Loucy (cell line): ENCODE results near the gene POMP.

ENCODE experiments used
- EZH2phosphoT487 ChIP-seq: fragments of 200-600 bp; IDR thresholded peaks from 2 replicates; pipeline ENCODE4 v1.6.1; 2018; ENCODE audit warnings: antibody characterized with exemption, mild to moderate bottlenecking, moderate library complexity, borderline replicate concordance
- TF ChIP-seq, protein P1 (sequence below): fragments of 200-600 bp; sonication (generic); conservative IDR thresholded peaks from 2 replicates; pipeline ENCODE4 v1.5.1; 2014; ENCODE audit warnings: mild to moderate bottlenecking, antibody characterized with exemption, low read length

GRCh38 chr13:28659621-28659970 is 666 bp downstream of the POMP start:
- TF ChIP-seq, protein P1, sequence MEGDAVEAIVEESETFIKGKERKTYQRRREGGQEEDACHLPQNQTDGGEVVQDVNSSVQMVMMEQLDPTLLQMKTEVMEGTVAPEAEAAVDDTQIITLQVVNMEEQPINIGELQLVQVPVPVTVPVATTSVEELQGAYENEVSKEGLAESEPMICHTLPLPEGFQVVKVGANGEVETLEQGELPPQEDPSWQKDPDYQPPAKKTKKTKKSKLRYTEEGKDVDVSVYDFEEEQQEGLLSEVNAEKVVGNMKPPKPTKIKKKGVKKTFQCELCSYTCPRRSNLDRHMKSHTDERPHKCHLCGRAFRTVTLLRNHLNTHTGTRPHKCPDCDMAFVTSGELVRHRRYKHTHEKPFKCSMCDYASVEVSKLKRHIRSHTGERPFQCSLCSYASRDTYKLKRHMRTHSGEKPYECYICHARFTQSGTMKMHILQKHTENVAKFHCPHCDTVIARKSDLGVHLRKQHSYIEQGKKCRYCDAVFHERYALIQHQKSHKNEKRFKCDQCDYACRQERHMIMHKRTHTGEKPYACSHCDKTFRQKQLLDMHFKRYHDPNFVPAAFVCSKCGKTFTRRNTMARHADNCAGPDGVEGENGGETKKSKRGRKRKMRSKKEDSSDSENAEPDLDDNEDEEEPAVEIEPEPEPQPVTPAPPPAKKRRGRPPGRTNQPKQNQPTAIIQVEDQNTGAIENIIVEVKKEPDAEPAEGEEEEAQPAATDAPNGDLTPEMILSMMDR: no peak
- no peak for TF ChIP-seq EZH2phosphoT487
